Measurements from ENCODE around the gene CDC42BPB. TPM values are rescaled to one million over a fixed set of nuclear protein-coding genes. Genes with fewer than 3 reads are reported as not detected.

The CDC42BPB gene
- polyA plus RNA-seq, 1 of the 3 experiments (the other 2 are of a cell fraction): 61.6 TPM

GRCh38 chr14:102991376-102991775 lies 66.0 kb downstream of the CDC42BPB start:
- Histone ChIP-seq H3K4me3 (ENCODE audit: low read depth in 2 of 2, low read length in 1 of 2) (no peak overlapping the region), H3F3A (replicated peaks; ENCODE audit: insufficient read depth) (peaks cover 21% of the 10 kb centered on the region), H3K79me2 (ENCODE audit: insufficient read depth) (peaks cover 62% of the 10 kb centered on the region), H3K36me3 (replicated peaks in 1 of 2; ENCODE audit: control insufficient read depth in 1 of 2, insufficient read depth in 2 of 2, low read length in 1 of 2) (peaks cover 40 to 53% of the 10 kb centered on the region in 2 experiments), H3K27me3 (ENCODE audit: insufficient read depth) (no peaks in the 10 kb centered on the region), H3K9me3 (peaks cover 8% of the 10 kb centered on the region; the same call in 1 of the 2 replicates), H3K4me1 (ENCODE audit: control insufficient read depth in 1 of 2, insufficient read depth in 2 of 2, low read depth in 1 of 2, low read length in 1 of 2) (peaks cover 3 to 4% of the 10 kb centered on the region in 2 experiments; a peak in 2 of 4 replicates), H3K27ac (ENCODE audit: low read depth in 2 of 2, low read length in 1 of 2) (no peak overlapping the region), H3K9me2 (no peaks in the 10 kb centered on the region), H3K9ac (no peak overlapping the region), H3K4me2 (no peak overlapping the region), H4K20me1 (ENCODE audit: insufficient read depth) (peaks cover 16% of the 10 kb centered on the region; the same call in 1 of the 2 replicates), H2AFZ (ENCODE audit: low read depth) (no peak overlapping the region)
- no peak for DNase-seq
- no peak for TF ChIP-seq SIN3A (IDR thresholded peaks at IDR 0.05; ENCODE audit: borderline replicate concordance, low read depth, low read length)
- ChIA-PET CTCF (no interaction called here), POLR2A (no interaction called here)
- 95% methylated on average over 3 of the region's 3 CpGs for WGBS (ENCODE audit: low lambda C conversion rate)

- no peaks in the 10 kb centered on the region for H3K9me2 ChIP-seq
- 92% methylated on average over 1 of the region's 1 CpG for WGBS (ENCODE audit: low lambda C conversion rate)
- H3K27me3 ChIP-seq (ENCODE audit: insufficient read depth): no peaks in the 10 kb centered on the region
- peaks cover 8% of the 10 kb centered on the region; the same call in 1 of the 2 replicates for H3K9me3 ChIP-seq
- H3K9ac ChIP-seq: no peak overlapping the region
- ChIA-PET CTCF (interaction anchor here (0.8 kb wide), 1 partner anchor 14 kb away, joined by 3 read pairs; no protein-coding TSS in a partner anchor), POLR2A (interaction anchor here (0.6 kb wide), 1 partner anchor 107 kb away, joined by 3 read pairs; no protein-coding TSS in a partner anchor)
- peaks cover 7% of the 10 kb centered on the region for H3F3A ChIP-seq (replicated peaks; ENCODE audit: insufficient read depth)
- peaks cover 0 to 3% of the 10 kb centered on the region in 2 experiments; a peak in 1 of 4 replicates for H3K4me1 ChIP-seq (ENCODE audit: control insufficient read depth in 1 of 2, insufficient read depth in 2 of 2, low read depth in 1 of 2, low read length in 1 of 2)
- no peak overlapping the region for H3K4me3 ChIP-seq (ENCODE audit: low read depth in 2 of 2, low read length in 1 of 2)
- peaks cover 49% of the 10 kb centered on the region for H3K79me2 ChIP-seq (ENCODE audit: insufficient read depth)
- H3K4me2 ChIP-seq: no peak overlapping the region
- TF ChIP-seq TAF1 (IDR thresholded peaks at IDR 0.05; ENCODE audit: borderline replicate concordance, low read depth, low read length): no peak
- no peak for TF ChIP-seq ZBTB33 (IDR thresholded peaks at IDR 0.05; ENCODE audit: borderline replicate concordance, low read depth)
- TF ChIP-seq MEF2A (IDR thresholded peaks at IDR 0.05; ENCODE audit: borderline replicate concordance, low read depth): no peak
- TF ChIP-seq PBX3 (IDR thresholded peaks at IDR 0.05): no peak
- no peak for TF ChIP-seq CHD2 (IDR thresholded peaks at IDR 0.05; ENCODE audit: low read length, partially characterized antibody)
- TF ChIP-seq MXI1 (IDR thresholded peaks at IDR 0.05; ENCODE audit: low read depth, low read length): no peak
- TF ChIP-seq EZH2phosphoT487 (IDR thresholded peaks at IDR 0.05; ENCODE audit: borderline replicate concordance, low read depth): no peak
- TF ChIP-seq USF1 (IDR thresholded peaks at IDR 0.05; ENCODE audit: borderline replicate concordance, low read depth): no peak
- no peak for TF ChIP-seq FOSL2 (IDR thresholded peaks at IDR 0.05; ENCODE audit: borderline replicate concordance, low read depth)
- TF ChIP-seq MAX (IDR thresholded peaks at IDR 0.05; ENCODE audit: low read depth): no peak
- no peak for TF ChIP-seq RXRA (IDR thresholded peaks at IDR 0.05; ENCODE audit: borderline replicate concordance, low read depth)
- TF ChIP-seq REST (IDR thresholded peaks at IDR 0.05; ENCODE audit: low read depth, low read length): no peak
- TF ChIP-seq JUND (IDR thresholded peaks at IDR 0.05): no peak
- no peak for TF ChIP-seq GABPA (IDR thresholded peaks at IDR 0.05; ENCODE audit: low read depth)
- TF ChIP-seq IRF3 (IDR thresholded peaks at IDR 0.05; ENCODE audit: low read depth, low read length): no peak
- TF ChIP-seq NRF1 (IDR thresholded peaks at IDR 0.05; ENCODE audit: low read depth, low read length): no peak
- no peak for TF ChIP-seq TCF12 (IDR thresholded peaks at IDR 0.05)
- H3K36me3 ChIP-seq (replicated peaks in 1 of 2; ENCODE audit: control insufficient read depth in 1 of 2, insufficient read depth in 2 of 2, low read length in 1 of 2): peaks cover 49 to 62% of the 10 kb centered on the region in 2 experiments
- DNase-seq: no peak
- peaks cover 7% of the 10 kb centered on the region; the same call in 1 of the 2 replicates for H4K20me1 ChIP-seq (ENCODE audit: insufficient read depth)
- no peak overlapping the region for H3K27ac ChIP-seq (ENCODE audit: low read depth in 2 of 2, low read length in 1 of 2)
- no peak overlapping the region for H2AFZ ChIP-seq (ENCODE audit: low read depth)
These were observed 69.3 kb downstream of the CDC42BPB start for GRCh38 chr14:102988054-102988453.
